Measurements from ENCODE around the gene AP3S2.
A peak's percentile ranks its signal among the peaks of the same experiment; 100 is the strongest.

The AP3S2 gene

GRCh38 chr15:89829161-89829560 lies 64.6 kb downstream of the AP3S2 start:
- Histone ChIP-seq H3K4me1 (ENCODE audit: control insufficient read depth, insufficient read depth, low read length) (peaks cover 47% of the 10 kb centered on the region), H3K9ac (ENCODE audit: low read length) (peak overlapping the region; percentile 80), H3K27me3 (replicated peaks; ENCODE audit: control insufficient read depth, insufficient read depth, low read length) (no peaks in the 10 kb centered on the region), H3K9me3 (ENCODE audit: control insufficient read depth, low read length) (no peaks in the 10 kb centered on the region), H3K4me3 (ENCODE audit: low read length) (peak overlapping the region; percentile 35), H3K36me3 (ENCODE audit: control insufficient read depth, insufficient read depth, low read length, severe bottlenecking) (peaks cover 19% of the 10 kb centered on the region)
- no peak for DNase-seq (ENCODE audit: low read depth)

- Histone ChIP-seq H3K9ac (ENCODE audit: low read length) (peak overlapping the region; percentile 80), H3K4me3 (ENCODE audit: low read length) (peak overlapping the region; percentile 35), H3K27me3 (replicated peaks; ENCODE audit: control insufficient read depth, insufficient read depth, low read length) (no peaks in the 10 kb centered on the region), H3K36me3 (ENCODE audit: control insufficient read depth, insufficient read depth, low read length, severe bottlenecking) (peaks cover 12% of the 10 kb centered on the region), H3K9me3 (ENCODE audit: control insufficient read depth, low read length) (no peaks in the 10 kb centered on the region), H3K4me1 (ENCODE audit: control insufficient read depth, insufficient read depth, low read length) (peaks cover 53% of the 10 kb centered on the region)
- DNase-seq (ENCODE audit: low read depth): peak; percentile 57
Observed at GRCh38 chr15:89828281-89829145, 65.3 kb downstream of the AP3S2 start.

DNA sequence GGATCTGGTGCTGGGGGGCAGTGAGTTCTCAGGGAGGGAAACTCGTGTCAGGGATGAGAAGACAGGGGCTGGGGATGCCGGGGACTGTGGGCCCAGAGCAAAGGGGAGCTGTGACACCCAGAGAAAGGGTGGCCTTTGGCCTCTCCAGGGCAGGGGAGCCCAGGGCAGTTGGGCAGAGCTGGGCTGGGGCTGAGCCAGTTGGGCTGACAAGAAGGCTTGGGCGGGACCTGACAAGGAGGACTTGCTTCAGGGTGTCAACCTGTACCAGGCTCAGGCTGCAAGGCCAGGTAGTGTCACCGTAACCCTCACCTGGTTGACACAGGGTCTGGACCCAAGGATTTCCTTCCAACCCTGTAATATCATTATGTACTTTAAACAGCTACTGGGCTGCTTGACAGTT lies 66.0 kb downstream of the AP3S2 start:
- H3K9ac ChIP-seq (ENCODE audit: low read length): peak overlapping the region; percentile 80
- H3K36me3 ChIP-seq (ENCODE audit: control insufficient read depth, insufficient read depth, low read length, severe bottlenecking): peaks cover 5% of the 10 kb centered on the region
- H3K9me3 ChIP-seq (ENCODE audit: control insufficient read depth, low read length): no peaks in the 10 kb centered on the region
- H3K27me3 ChIP-seq (replicated peaks; ENCODE audit: control insufficient read depth, insufficient read depth, low read length): no peaks in the 10 kb centered on the region
- H3K4me1 ChIP-seq (ENCODE audit: control insufficient read depth, insufficient read depth, low read length): peaks cover 59% of the 10 kb centered on the region
- H3K4me3 ChIP-seq (ENCODE audit: low read length): peak overlapping the region; percentile 35
- DNase-seq (ENCODE audit: low read depth): no peak

- no peaks in the 10 kb centered on the region for H3K9me3 ChIP-seq (ENCODE audit: control insufficient read depth, low read length)
- H3K4me1 ChIP-seq (ENCODE audit: control insufficient read depth, insufficient read depth, low read length): peaks cover 66% of the 10 kb centered on the region
- H3K4me3 ChIP-seq (ENCODE audit: low read length): no peak overlapping the region
- peaks cover 2% of the 10 kb centered on the region for H3K36me3 ChIP-seq (ENCODE audit: control insufficient read depth, insufficient read depth, low read length, severe bottlenecking)
- no peaks in the 10 kb centered on the region for H3K27me3 ChIP-seq (replicated peaks; ENCODE audit: control insufficient read depth, insufficient read depth, low read length)
- H3K9ac ChIP-seq (ENCODE audit: low read length): no peak overlapping the region
- DNase-seq (ENCODE audit: low read depth): no peak
Observed at GRCh38 chr15:89826671-89827655, 66.8 kb downstream of the AP3S2 start.

GRCh38 chr15:89825271-89825940 lies 68.4 kb downstream of the AP3S2 start:
- H3K36me3 ChIP-seq (ENCODE audit: control insufficient read depth, insufficient read depth, low read length, severe bottlenecking): no peaks in the 10 kb centered on the region
- H3K9me3 ChIP-seq (ENCODE audit: control insufficient read depth, low read length): no peaks in the 10 kb centered on the region
- H3K4me3 ChIP-seq (ENCODE audit: low read length): no peak overlapping the region
- H3K9ac ChIP-seq (ENCODE audit: low read length): no peak overlapping the region
- H3K27me3 ChIP-seq (replicated peaks; ENCODE audit: control insufficient read depth, insufficient read depth, low read length): no peaks in the 10 kb centered on the region
- H3K4me1 ChIP-seq (ENCODE audit: control insufficient read depth, insufficient read depth, low read length): peaks cover 71% of the 10 kb centered on the region
- no peak for DNase-seq (ENCODE audit: low read depth)

- Histone ChIP-seq H3K36me3 (ENCODE audit: control insufficient read depth, insufficient read depth, low read length, severe bottlenecking) (no peaks in the 10 kb centered on the region), H3K9me3 (ENCODE audit: control insufficient read depth, low read length) (no peaks in the 10 kb centered on the region)
- no peak for DNase-seq (ENCODE audit: low read depth)
Observed at GRCh38 chr15:89824607-89824867, 69.3 kb downstream of the AP3S2 start.

DNA sequence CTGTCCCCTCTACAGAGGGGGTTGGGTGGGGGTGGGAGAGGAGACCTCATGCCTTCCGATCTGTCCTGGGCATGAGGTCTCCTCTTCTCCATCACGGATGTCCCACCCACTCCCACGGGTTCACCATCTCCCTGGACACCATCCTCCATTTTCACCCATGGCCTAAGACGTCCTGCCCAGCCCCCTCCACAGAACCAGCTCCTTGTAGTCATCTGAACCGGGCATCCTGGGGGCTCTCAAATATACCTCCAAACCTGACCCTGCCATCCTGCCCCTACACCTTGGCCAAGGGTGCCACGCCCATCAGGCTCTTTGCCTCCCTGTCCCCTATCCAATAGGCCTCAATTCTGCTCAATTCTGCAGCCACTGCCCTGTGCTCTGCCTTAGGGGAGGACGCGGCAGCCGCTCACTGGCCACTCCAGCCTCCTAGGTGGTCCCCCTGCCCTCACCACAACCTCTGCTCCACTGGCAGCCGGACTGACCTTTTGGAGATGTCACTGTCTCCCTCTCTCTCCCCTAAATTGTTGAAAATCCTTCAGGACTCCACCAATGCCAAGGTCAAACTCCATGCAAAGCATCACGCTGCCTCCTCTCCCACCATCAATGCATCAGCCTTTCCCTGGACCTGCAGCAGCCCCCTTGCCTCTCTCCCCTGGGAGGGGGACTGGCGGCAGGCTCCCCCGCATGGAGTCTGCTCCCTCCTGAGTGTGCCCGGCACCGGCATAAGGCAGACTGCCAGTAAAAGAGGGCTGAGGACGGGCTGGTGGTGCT lies 69.8 kb downstream of the AP3S2 start:
- Histone ChIP-seq H3K9me3 (ENCODE audit: control insufficient read depth, low read length) (no peaks in the 10 kb centered on the region), H3K27me3 (replicated peaks; ENCODE audit: control insufficient read depth, insufficient read depth, low read length) (no peaks in the 10 kb centered on the region), H3K9ac (ENCODE audit: low read length) (peak overlapping the region; percentile 12), H3K4me3 (ENCODE audit: low read length) (no peak overlapping the region), H3K4me1 (ENCODE audit: control insufficient read depth, insufficient read depth, low read length) (peaks cover 58% of the 10 kb centered on the region), H3K36me3 (ENCODE audit: control insufficient read depth, insufficient read depth, low read length, severe bottlenecking) (no peaks in the 10 kb centered on the region)
- DNase-seq (ENCODE audit: low read depth): no peak

More at GRCh38 chr15:89824607-89824867, 69.3 kb downstream of the AP3S2 start:
- peaks cover 63% of the 10 kb centered on the region for H3K4me1 ChIP-seq (ENCODE audit: control insufficient read depth, insufficient read depth, low read length)
- H3K27me3 ChIP-seq (replicated peaks; ENCODE audit: control insufficient read depth, insufficient read depth, low read length): no peaks in the 10 kb centered on the region
- H3K9ac ChIP-seq (ENCODE audit: low read length): no peak overlapping the region
- H3K4me3 ChIP-seq (ENCODE audit: low read length): no peak overlapping the region

DNA sequence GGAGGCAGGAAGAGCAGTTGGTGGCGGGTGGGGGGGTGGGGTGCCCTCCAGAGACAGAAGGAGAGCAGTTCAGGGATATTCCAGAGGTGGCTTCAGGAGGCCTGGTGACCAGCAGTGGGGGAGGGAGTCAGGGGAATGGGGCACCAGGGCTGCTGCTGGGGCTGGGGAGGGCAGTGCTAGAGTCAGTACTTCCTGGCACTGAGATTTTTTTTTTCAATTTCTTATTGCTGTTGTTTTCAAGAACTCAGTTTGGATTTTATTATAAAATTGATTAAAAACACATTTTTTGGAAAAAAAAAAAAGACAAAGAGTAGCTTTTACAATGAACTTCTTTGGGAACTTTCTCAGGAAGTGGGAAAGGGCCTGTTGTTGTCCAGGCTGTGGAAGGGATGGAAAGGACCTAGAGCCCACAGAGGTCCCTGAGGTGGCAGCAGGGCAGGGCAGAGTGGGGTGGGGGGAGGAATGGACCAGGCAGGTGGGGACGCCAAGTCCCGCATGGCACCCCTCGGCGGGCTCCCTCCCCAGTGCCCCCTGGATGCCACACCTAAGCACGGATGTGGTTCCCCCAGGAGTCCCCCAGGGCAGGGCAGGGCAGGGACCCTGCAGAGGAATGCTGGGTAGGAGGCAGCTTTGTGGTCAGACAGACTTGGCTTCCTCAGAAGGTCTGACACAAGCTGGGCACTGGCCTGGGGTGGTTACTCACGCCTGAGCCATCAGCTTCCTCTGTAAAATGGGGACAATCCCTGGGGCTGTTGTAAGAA lies 70.7 kb downstream of the AP3S2 start:
- H3K4me3 ChIP-seq (ENCODE audit: low read length): no peak overlapping the region
- H3K4me1 ChIP-seq (ENCODE audit: control insufficient read depth, insufficient read depth, low read length): peaks cover 49% of the 10 kb centered on the region
- no peaks in the 10 kb centered on the region for H3K27me3 ChIP-seq (replicated peaks; ENCODE audit: control insufficient read depth, insufficient read depth, low read length)
- H3K36me3 ChIP-seq (ENCODE audit: control insufficient read depth, insufficient read depth, low read length, severe bottlenecking): no peaks in the 10 kb centered on the region
- peak; percentile 66 for DNase-seq (ENCODE audit: low read depth)
- H3K9ac ChIP-seq (ENCODE audit: low read length): peak overlapping the region; percentile 26
- H3K9me3 ChIP-seq (ENCODE audit: control insufficient read depth, low read length): no peaks in the 10 kb centered on the region

GRCh38 chr15:89822611-89822950 lies 71.2 kb downstream of the AP3S2 start:
- H3K9ac ChIP-seq (ENCODE audit: low read length): peak overlapping the region; percentile 58
- DNase-seq (ENCODE audit: low read depth): no peak
- no peaks in the 10 kb centered on the region for H3K36me3 ChIP-seq (ENCODE audit: control insufficient read depth, insufficient read depth, low read length, severe bottlenecking)
- no peaks in the 10 kb centered on the region for H3K9me3 ChIP-seq (ENCODE audit: control insufficient read depth, low read length)
- peak overlapping the region; percentile 5 for H3K4me3 ChIP-seq (ENCODE audit: low read length)
- no peaks in the 10 kb centered on the region for H3K27me3 ChIP-seq (replicated peaks; ENCODE audit: control insufficient read depth, insufficient read depth, low read length)
- H3K4me1 ChIP-seq (ENCODE audit: control insufficient read depth, insufficient read depth, low read length): peaks cover 43% of the 10 kb centered on the region

DNA sequence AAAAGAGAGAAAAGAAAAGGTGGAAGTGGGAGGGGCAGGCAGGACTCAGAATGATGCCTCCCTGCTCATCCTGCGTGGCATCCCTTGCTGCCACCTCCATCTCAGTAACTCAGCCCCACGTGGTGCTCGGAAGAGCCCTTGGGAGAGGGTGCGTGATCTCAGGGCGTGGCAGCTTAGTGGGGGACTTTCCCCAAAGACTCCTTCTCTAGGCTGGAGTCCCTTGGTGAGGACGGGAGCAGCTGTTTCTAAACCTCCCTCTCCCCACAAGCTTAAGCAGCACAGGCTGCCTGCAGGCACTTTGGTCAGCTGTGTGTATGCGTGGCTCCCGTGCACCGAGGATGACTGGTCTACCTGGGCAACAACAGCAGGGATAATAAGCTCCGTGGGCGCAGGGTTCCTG lies 71.8 kb downstream of the AP3S2 start:
- Histone ChIP-seq H3K9me3 (ENCODE audit: control insufficient read depth, low read length) (no peaks in the 10 kb centered on the region), H3K27me3 (replicated peaks; ENCODE audit: control insufficient read depth, insufficient read depth, low read length) (no peaks in the 10 kb centered on the region), H3K4me1 (ENCODE audit: control insufficient read depth, insufficient read depth, low read length) (peaks cover 38% of the 10 kb centered on the region), H3K36me3 (ENCODE audit: control insufficient read depth, insufficient read depth, low read length, severe bottlenecking) (no peaks in the 10 kb centered on the region), H3K4me3 (ENCODE audit: low read length) (peak overlapping the region; percentile 5), H3K9ac (ENCODE audit: low read length) (peak overlapping the region; percentile 58)
- no peak for DNase-seq (ENCODE audit: low read depth)
